HEK293 (cell line): ENCODE measurements around the gene EGFR.

Experiments used
- CTCF ChIP-seq: fragments of 450-650 bp; formaldehyde crosslinking; IDR thresholded peaks from 2 replicates; pipeline ENCODE4 v1.5.1; 2016; ENCODE audit warnings: missing biosample characterization, missing genetic modification characterization
- KLF16 ChIP-seq: fragments of 450-650 bp; formaldehyde crosslinking; IDR thresholded peaks from 2 replicates; pipeline ENCODE4 v1.5.1; 2017; ENCODE audit warnings: missing biosample characterization, missing genetic modification characterization
- SP2 ChIP-seq: fragments of 450-650 bp; formaldehyde crosslinking; IDR thresholded peaks from 2 replicates; pipeline ENCODE4 v1.5.1; 2016; ENCODE audit warnings: missing biosample characterization, missing genetic modification characterization
- YY1 ChIP-seq: fragments of 450-650 bp; formaldehyde crosslinking; IDR thresholded peaks from 2 replicates; pipeline ENCODE4 v1.5.1; 2018; ENCODE audit warnings: missing biosample characterization, missing genetic modification characterization
- ZNF140 ChIP-seq: fragments of 450-650 bp; formaldehyde crosslinking; IDR thresholded peaks from 2 replicates; pipeline ENCODE4 v1.5.1; 2016; ENCODE audit warnings: missing biosample characterization, missing genetic modification characterization
- ZNF324 ChIP-seq: fragments of 450-650 bp; formaldehyde crosslinking; IDR thresholded peaks from 2 replicates; pipeline ENCODE4 v1.5.1; 2016; ENCODE audit warnings: missing biosample characterization, missing genetic modification characterization
- ZNF449 ChIP-seq: fragments of 450-650 bp; formaldehyde crosslinking; IDR thresholded peaks from 2 replicates; pipeline ENCODE4 v1.5.1; 2017; ENCODE audit warnings: missing biosample characterization, mild to moderate bottlenecking, missing genetic modification characterization, moderate library complexity
- ZNF560 ChIP-seq: fragments of 450-650 bp; formaldehyde crosslinking; IDR thresholded peaks from 2 replicates; pipeline ENCODE4 v1.5.1; 2017; ENCODE audit warnings: missing biosample characterization, missing genetic modification characterization, borderline replicate concordance
- TF ChIP-seq, protein P1 (sequence below): fragments of 450-650 bp; formaldehyde crosslinking; IDR thresholded peaks from 2 replicates; pipeline ENCODE4 v1.5.1; 2016; ENCODE audit warnings: missing biosample characterization, missing genetic modification characterization

DNA sequence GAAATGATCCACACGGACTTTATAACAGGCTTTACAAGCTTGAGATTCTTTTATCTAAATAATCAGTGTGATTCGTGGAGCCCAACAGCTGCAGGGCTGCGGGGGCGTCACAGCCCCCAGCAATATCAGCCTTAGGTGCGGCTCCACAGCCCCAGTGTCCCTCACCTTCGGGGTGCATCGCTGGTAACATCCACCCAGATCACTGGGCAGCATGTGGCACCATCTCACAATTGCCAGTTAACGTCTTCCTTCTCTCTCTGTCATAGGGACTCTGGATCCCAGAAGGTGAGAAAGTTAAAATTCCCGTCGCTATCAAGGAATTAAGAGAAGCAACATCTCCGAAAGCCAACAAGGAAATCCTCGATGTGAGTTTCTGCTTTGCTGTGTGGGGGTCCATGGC lies 155.6 kb downstream of the EGFR start:
- TF ChIP-seq CTCF (tag by site-specific recombination) = no peak
- no peak for TF ChIP-seq ZNF324 (tag by site-specific recombination)
- no peak for TF ChIP-seq ZNF449 (tag by site-specific recombination)
- TF ChIP-seq ZNF560 = no peak
- TF ChIP-seq, protein P1, sequence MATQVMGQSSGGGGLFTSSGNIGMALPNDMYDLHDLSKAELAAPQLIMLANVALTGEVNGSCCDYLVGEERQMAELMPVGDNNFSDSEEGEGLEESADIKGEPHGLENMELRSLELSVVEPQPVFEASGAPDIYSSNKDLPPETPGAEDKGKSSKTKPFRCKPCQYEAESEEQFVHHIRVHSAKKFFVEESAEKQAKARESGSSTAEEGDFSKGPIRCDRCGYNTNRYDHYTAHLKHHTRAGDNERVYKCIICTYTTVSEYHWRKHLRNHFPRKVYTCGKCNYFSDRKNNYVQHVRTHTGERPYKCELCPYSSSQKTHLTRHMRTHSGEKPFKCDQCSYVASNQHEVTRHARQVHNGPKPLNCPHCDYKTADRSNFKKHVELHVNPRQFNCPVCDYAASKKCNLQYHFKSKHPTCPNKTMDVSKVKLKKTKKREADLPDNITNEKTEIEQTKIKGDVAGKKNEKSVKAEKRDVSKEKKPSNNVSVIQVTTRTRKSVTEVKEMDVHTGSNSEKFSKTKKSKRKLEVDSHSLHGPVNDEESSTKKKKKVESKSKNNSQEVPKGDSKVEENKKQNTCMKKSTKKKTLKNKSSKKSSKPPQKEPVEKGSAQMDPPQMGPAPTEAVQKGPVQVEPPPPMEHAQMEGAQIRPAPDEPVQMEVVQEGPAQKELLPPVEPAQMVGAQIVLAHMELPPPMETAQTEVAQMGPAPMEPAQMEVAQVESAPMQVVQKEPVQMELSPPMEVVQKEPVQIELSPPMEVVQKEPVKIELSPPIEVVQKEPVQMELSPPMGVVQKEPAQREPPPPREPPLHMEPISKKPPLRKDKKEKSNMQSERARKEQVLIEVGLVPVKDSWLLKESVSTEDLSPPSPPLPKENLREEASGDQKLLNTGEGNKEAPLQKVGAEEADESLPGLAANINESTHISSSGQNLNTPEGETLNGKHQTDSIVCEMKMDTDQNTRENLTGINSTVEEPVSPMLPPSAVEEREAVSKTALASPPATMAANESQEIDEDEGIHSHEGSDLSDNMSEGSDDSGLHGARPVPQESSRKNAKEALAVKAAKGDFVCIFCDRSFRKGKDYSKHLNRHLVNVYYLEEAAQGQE (tag by site-specific recombination) = no peak
- no peak for TF ChIP-seq KLF16
- TF ChIP-seq ZNF140 = no peak
- TF ChIP-seq YY1 (tag by site-specific recombination) = no peak
- TF ChIP-seq SP2 (tag by site-specific recombination) = no peak
